GM21423 (cell line): Measurements from ENCODE around the gene AFF1.

Source experiments
- ATAC-seq: cut with Tn5 transposase; IDR thresholded peaks from one replicate; pipeline ENCODE4 v1.9.1; 2021; ENCODE audit warnings: mild to moderate bottlenecking, moderate library complexity; ENCODE audit not compliant: unreplicated experiment

The AFF1 gene, protein sequence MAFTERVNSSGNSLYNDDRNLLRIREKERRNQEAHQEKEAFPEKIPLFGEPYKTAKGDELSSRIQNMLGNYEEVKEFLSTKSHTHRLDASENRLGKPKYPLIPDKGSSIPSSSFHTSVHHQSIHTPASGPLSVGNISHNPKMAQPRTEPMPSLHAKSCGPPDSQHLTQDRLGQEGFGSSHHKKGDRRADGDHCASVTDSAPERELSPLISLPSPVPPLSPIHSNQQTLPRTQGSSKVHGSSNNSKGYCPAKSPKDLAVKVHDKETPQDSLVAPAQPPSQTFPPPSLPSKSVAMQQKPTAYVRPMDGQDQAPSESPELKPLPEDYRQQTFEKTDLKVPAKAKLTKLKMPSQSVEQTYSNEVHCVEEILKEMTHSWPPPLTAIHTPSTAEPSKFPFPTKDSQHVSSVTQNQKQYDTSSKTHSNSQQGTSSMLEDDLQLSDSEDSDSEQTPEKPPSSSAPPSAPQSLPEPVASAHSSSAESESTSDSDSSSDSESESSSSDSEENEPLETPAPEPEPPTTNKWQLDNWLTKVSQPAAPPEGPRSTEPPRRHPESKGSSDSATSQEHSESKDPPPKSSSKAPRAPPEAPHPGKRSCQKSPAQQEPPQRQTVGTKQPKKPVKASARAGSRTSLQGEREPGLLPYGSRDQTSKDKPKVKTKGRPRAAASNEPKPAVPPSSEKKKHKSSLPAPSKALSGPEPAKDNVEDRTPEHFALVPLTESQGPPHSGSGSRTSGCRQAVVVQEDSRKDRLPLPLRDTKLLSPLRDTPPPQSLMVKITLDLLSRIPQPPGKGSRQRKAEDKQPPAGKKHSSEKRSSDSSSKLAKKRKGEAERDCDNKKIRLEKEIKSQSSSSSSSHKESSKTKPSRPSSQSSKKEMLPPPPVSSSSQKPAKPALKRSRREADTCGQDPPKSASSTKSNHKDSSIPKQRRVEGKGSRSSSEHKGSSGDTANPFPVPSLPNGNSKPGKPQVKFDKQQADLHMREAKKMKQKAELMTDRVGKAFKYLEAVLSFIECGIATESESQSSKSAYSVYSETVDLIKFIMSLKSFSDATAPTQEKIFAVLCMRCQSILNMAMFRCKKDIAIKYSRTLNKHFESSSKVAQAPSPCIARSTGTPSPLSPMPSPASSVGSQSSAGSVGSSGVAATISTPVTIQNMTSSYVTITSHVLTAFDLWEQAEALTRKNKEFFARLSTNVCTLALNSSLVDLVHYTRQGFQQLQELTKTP

DNA sequence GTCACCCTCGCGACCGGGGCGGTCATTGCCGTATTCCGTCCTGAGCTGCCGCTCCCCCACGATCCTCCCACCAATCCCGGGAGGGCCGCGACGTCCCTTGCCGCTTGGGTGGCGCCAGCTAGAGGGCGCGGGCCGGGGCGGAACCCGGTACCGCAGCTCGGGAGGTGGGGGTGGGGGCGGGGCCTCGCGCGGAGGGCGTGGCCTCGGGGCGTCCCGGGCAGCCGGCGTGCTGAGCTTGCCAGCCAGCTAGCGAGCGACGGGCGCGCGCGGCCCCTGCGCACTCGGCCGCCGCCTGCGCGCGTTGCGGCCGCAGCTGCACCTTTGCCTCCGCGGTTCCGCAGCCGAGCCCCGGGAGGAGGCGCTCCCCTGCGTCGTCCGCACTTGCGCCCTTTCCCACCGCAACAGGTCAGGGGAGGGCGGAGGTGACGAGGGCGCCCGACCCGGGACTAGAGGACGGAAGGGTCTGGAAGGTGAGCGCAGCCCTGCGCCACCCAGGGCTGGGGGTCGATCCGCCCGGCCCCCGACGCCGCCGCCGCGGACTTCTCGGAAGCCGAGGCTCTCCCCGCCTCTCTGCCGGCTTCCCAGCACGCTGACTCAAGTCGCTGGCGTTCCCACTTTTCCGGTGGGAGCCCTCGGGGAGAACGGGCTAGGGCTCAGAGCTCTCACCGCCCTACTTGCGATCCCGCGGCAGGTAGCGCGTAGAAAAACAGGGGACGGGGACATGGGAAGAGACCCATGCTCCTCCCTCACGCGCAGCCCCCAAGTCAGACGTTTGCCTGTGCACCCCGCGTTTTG lies at the start of gene AFF1:
AFF1 (plus strand) TSS at position 241 of the 795 bp plus-strand sequence. CDS start 13,523 bp downstream, outside the sequence.
- peak; percentile 39 for ATAC-seq

DNA sequence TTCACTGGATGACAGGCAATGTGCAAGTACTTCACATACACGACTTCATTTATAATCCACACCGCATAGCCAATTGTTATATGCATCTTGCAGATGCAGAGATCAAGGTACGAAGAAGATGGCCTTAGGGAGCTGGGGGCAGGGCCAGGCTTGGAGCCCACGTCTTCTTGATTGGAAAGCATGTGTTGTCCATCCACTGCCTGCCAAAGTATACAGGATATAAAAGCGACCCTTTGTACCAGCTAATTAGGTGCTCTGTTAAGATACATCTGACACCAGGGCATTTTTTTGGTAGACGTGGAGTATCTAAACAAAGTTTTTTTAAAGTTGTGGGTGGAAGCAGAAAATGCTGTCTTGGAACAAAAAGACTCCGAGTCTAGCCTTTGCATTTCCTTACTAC lies 44.0 kb upstream of the AFF1 start:
- ATAC-seq: no peak

DNA sequence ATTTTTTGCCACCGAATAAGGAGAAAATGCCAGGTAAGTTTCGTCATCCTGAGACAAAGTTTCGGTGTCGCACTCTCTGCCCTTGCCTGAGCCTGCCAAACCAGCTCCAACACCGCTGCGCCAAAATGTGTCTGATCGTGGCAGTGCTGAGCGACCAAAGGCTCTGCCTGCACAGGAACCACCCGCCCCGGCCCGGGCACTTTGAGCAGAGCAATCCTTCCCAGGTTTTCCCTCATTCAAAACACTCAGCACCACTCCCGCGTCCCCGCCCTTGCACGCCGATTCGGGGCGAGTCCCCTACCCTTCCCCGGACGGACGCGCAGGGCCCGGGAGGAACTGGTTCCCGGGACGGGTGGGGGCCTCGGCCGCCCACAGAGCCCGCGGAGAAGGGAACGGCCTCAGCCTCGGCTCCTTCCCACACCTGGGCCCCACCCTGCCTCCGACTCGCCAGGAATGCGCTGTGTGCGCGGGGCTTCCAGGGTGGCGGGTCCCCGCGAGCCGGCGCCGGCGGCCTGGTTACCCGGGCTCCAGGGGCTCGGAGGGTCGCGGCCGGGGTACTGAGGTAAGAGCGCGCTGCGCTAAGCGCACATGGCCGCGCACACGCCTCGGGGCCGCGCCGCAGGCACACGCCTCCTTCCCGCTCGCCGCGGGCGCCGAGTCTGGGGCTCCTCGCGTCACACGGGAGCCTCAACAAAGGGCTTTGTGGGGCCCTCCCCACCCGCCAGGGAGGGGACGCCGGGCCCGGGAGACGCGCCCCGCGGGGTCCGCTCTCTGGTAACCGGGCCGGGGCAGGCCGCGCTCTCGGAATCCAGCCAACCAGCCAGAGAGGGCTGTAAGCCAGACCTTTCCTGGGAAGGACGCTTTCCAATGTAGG lies 42.8 kb upstream of the AFF1 start, which contains the start of gene C4orf36:
C4orf36 (minus strand) TSS at position 661 of the 874 bp plus-strand sequence. CDS start 902 bp downstream, outside the sequence.
- peak; percentile 54 for ATAC-seq

DNA sequence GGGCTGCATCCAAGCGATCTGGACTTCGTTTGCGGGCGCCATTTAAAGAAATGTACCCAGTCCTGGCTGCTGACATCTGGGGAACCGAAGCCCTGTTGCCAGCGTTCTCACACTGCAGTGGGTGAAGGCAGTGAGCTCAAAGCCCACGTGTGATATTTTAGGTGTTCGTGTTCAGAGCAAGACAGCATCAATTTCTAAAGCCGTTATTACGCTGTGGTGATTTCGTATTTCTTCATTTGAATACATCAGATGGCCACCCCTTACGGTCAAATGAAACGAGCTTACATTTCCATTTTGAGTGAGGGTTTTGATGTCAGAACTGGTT lies 42.2 kb upstream of the AFF1 start:
- ATAC-seq: no peak

DNA sequence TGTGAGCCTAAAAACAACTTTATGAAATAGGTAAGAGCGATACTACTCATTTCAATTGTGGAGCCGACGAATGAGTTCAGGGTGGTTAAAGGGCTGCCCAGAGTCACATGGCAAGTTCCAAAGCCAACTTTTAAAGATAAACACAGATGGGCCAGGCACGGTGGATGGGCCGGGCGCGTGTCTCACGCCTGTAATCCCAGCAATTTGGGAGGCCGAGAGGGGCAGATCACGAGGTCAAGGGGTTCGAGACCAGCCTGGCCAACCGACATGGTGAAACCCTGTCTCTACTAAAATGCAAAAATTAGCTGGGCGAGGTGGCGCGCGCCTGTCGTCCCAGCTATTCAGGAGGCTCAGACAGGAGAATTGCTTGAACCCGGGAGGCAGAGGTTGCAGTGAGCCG lies 41.7 kb upstream of the AFF1 start:
- no peak for ATAC-seq

DNA sequence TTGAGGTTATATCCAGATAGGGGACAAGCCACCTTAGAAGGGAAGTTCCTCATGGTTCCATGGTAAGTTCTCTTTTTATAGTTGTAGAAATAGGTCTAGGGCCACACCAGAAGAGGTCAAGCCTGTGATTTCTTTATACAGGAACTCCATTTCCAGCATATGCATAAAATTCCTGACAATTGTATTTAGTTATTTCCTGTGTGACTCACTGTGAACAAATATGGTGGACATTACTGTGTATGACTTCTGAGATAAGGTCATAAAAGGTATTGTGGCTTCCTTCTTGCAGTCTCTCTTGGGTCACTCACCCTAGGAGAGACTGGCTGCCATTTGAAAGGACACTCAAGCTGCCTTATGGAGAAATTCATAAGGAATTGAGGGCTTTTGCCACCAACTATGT lies 40.4 kb upstream of the AFF1 start:
- no peak for ATAC-seq

DNA sequence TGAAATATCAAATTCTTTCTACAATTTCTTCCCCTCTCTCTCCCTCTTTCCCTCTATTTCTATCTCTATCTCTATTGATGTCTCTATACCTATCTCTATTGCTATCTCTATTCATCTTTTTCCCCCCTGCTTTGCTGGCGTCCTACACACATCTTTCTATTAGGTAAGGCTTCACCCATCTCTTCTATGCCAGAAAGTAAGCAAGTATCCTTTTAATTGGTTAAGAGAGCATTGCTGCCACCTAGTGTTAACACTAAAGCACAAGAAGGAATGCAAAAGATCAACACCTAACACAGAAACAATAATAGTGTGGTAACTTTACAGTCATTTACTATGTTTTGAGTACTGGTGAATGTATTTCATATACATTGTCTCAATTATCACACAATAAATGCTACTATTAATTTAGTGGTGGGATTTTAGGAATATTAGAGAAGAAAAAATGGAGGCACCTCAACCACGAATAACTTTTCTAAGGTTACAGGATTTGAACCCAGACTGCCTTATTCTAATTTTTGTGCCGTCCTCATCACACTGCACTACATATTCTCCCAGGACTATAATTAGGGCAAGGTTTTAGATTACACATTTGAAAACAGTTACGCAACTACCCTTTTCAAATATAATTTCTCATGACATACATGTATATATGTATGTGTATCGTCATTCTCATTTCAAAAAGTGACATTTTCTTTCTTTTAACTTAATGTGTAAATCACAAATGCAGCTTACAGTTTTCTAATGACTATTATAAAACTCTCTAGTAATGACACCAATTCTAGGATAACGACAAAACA lies 38.9 kb upstream of the AFF1 start:
- peak; percentile 43 for ATAC-seq

DNA sequence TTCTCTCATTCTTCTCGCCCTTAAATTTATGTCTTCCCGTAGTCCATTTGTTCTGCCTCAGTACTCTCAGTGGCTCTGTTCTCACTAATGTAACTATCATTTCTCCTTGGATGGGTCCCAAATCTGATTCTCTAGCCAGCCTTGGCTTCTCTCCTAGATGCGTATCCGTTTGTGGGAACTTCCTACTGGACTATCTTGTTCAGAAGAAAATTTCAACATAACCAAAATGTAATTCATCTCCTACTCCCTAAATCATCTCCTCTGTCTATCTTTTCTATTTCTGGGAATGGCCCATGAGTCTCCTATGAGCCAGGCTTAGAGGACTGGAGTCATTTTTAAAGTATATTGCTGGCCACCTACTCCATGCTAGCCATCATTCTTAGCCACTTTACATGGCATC lies 38.2 kb upstream of the AFF1 start:
- ATAC-seq: no peak

DNA sequence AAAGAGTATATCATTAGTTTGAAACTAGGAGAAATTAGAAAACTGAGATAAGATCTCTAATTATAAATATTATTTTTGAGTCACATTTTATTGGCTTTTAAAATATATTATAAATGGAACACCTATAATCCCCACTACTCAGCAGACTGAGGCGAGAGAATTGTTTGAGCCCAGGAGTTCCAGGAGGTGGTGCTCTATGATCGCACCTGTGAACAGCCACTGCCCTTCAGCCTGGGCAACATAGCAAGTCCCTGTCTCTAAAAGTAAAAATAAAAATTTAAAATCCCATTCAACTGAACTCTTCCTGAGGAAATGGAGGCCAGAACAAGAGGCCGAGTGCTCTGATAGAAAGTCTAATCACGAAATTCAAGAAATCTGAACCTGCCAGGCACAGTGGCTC lies 36.2 kb upstream of the AFF1 start:
- no peak for ATAC-seq

DNA sequence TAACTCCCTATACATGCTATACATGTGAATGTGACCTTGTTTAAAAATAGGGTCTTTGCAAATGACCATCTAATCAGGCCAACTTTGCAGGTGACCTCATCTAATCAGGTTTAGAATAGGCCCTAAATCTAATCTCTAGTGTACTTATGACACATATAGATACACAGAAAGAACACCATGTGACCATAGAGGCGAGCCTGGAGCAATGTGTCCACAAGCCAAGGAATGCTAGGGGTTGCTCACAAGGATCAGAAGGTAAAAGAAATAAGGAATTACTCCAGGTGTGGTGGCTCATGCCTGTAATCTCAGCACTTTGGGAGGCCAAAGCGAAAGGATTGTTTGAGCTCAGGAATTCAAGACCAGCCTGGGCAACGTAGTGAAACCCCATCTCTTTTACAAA lies 32.9 kb upstream of the AFF1 start:
- ATAC-seq: no peak

DNA sequence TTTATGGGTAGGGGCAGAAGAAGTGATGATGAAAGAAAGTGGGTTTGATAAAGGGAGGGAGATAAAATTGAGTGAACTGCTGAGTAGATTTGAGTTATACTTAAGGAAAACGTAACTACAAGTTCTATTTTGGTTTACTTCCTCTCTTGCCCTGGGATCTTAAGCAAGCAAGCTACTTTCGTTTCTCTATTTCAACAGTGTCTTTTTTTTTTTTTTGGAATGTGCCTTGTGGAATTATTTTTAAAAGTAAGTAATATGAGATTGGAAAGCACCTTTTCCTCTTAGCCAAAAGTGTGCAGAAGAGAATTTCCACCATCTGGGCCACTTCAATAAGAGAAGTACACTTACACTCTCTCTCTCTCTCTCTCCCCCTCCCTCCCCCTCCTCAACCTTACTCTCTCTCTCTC lies 26.6 kb upstream of the AFF1 start:
- ATAC-seq: no peak

DNA sequence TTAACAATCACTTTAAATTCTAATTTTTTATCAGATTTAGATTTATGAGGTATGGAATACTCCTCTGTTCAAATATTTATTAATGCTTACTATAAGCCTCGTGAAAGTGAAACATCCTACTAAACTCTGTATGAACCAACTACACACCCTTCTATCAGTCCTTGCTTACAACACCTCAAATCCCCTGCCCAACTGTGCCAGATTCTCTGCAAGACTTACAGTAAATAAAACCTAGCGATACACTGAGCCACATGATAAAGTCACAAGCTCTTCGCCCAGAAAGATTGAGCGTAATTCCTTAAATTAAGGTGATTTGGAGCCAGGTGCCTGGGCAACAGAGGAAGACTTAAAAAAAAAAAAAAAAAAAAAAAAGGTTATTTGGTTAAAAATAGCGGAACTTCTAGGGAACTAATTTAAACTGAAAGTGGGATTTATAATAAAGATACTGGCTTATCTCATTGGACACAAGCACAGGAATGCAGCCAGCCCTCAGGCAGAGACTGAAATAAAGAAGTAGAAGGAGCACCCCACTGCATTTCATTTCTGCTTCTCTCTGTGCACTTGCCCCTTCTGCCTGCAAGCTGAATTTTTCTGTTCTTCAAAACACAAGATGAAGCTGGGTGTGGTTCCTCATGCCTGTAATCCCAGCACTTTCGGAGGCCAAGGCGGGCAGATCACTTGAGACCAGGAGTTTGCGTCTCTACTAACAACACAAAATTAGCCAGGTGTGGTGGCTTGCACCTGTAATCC lies 25.1 kb upstream of the AFF1 start:
- no peak for ATAC-seq

DNA sequence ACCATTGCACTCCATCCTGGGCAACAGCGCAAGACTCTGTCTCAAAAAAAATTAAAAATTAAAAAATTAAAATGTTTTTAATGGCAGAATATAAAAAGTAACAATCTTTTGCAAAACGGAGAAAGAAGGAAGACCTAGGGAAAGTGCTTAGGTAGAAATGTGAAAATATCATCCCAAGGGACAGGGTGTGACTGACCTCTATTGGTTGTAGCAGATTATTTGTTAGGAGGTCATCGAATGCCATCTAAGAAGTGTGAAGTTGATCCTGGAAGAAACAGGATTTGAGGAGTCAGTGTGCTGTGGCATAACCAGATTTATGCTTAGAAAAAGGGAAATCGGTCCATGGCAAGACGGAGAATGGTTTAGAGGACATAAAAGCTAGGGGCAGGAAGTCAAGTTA lies 24.4 kb upstream of the AFF1 start:
- no peak for ATAC-seq

DNA sequence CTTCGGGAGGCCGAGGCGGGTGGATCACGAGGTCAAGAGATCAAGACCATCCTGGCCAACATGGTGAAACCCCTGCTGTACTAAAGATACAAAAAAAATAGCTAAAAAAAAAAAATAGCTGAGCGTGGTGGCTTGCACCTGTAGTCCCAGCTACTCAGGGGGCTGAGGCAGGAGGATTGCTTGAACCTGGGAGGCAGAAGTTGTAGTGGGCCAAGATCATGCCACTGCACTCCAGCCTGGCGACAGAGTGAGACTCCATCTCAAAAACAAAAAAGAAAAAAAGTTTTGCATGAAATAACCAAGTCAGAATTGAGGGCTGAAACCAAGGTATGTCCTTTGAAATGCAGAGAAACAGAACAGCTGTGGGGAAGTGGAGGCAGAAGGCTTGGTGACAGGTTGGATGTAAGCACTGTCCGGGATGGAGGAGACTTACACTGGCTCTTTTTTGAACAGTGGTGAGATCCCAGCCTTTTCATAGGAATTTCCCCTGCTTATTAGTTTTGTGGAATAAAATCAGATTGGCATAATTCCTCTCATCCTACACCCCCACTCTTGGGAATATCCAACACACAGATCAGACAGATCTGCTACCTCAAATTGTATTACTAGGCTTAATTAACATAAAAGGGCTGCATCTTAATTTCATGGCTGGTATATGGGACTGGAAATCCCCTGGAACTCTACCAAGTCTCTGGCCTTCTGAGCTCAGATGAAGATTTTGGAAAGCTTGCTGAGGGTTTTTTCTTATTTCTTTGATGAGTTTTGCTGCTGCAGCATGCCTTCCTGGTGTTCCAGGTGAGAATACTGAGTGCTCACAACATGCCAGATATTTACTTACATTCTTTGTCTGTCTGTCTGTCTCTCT lies 23.8 kb upstream of the AFF1 start:
- no peak for ATAC-seq

DNA sequence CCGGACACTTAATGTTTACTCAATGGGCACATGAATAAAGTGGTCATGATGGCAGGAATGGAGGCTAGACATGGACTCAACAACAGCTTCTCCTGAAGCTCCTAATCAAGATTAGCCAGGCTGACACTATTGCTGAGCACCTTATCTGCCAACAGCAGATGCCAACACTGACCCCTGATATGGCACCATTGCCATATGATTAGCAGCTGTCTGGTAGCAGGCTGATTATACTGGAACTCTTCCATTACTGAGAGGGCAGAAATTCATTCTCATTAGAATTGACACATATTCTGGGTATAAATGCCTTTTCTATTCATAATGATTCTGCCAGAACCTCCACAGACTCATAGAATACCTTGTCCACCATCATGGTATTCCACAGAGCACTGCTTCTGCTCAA lies 18.4 kb upstream of the AFF1 start:
- no peak for ATAC-seq

DNA sequence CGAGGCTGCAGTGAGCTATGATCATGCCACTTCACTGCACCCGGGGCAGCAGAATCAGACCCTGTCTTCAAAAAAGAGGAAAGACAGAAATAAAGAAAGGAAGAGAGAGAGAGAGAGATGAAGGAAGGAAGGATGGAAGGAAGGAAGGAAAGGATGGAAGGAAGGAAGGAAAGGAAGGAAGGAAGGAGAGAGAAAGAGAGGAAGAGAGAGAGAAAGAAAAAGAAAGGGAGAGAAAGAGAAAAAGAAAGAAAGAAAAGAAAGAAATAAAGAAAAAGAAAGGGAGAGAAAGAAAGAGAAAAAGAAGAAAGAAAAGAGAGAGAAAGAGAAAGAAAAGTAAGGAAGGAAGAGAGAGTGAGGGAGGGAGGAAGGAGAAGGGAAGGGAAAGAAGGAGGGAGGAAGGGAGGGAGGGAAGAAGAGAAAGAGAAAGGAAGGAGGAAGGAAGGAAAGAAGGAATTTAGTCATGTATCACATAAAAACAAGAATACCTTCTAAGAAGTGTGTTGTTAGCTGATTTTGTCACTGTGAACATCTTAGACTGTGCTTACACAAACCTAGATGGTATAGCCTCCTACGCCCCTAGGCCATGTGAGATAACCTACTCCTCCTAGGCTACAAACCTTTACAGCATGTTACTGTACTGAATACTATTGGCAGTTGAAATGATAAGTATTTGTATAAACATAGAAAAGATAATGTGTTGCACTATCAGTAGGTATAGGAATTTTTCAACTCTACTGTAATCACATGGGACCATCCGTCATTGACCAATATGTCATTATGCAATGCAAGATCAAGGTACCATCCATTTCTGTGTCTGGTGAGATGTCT lies 17.4 kb upstream of the AFF1 start:
- no peak for ATAC-seq
